ENCODE results near the gene SH3GL3.
A peak's percentile ranks its signal among the peaks of the same experiment; 100 is the strongest.

Gene SH3GL3

DNA sequence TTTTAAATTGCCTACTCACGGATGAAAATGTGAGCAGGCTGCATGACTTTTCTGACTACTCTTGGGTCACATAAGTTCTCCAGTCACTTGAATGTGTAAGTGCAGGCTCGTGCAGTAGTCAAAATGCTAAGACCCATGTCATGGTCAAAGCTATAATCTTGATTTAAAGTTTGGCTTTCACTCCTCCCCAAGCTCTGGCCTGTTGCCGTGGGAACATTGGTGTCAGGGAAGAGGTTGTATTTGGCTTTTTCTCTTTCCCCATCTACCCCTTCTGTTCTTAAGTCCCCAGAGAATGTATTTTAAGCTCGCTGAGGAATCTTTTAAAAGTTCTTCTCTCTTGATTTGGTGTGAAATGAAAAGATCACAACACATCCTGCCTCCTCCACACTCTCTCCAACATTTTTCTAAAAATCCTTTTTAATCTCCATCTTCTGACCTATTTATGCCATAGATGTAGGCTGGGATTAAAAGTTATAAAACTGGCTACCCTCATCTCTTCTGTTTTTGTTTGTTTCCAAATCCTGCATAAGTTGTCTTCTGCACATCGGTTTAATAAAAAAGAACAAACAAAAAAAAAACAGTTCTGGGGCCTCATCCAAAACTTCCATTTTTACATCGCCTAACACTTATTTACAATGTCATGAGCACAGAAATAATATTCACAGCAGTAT is 145.4 kb downstream of the SH3GL3 start:
- intact Hi-C loops (cut with DNase I), result no loop called here
- no peak for DNase-seq

DNA sequence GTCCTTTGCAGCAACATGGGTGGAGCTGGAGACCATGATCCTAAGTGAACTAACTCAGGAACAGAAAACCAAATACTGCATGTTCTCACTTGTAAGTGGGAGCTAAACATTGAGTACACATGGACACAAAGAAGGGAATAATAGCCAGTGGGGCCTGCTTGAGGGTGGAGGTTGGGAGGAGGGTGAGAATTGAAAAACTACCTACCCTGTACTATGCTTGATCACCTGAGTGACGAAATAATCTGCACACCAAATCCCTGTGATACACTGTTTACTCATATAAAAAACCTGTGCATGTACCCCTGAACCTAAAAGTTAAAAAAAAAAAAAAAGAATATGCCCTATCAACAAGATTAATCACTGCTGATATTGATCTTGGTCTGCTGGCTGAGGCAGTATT is 148.1 kb downstream of the SH3GL3 start:
- no peak for DNase-seq
- intact Hi-C loops (cut with DNase I), result no loop called here

DNA sequence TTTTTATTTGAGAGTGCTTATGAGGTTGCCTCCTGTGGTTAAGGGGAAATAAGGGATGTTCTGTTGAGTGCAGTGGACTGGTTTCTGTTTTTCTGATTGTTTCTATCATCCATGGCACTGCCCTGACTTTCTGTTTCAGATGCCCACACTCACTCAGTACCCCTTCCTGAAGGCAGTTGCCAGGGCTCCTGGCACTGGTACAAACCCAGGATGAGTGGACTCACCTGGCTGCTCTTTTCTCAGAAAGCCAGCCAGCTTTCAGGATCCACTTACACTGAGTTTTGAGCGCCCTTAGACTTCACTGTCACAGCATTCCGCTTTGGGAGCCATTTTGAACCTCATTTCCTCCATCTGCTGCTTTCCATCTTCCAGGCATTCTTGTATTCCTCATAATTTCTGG is 150.9 kb downstream of the SH3GL3 start:
- intact Hi-C loops (cut with DNase I), result no loop called here
- no peak for DNase-seq

DNA sequence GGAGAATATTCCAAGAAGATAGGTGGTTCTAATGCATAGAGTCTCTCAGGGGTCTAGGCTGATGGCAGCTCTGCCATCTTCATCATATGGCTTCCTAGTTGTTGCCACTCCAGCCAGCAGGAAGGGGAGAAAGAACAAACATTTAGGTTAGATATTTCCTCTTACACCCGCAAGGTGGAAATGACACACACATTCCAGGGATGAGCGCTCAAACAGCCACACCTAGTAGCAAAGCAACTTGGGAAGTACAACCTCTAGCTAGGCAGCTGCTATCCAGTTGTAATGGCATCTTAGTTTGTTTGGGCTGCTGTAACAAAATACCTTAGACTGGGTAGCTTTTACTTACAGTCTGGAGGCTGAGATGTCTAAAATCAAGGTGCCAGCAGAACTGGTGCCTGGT is 154.9 kb downstream of the SH3GL3 start:
- no peak for DNase-seq
- intact Hi-C loops (cut with DNase I), result no loop called here

DNA sequence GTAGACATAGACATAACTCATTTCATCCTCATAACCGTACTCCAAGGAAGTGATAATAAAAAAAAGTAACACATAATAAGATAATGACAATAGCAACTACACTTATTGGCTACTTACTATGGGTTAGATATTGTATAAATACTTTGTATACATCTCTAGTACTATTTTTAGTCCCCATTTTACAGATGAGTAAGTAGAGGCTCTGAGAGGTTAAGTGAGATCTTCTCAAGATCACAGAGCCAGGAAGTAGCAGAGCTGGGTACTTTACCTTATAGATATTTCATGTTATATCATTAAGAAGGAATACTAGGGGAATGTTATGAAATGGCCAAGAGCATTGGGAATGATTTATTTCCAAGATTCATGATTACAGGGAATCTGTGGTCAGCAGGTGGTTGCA is 157.4 kb downstream of the SH3GL3 start:
- intact Hi-C loops (cut with DNase I), result no loop called here
- DNase-seq, result no peak

DNA sequence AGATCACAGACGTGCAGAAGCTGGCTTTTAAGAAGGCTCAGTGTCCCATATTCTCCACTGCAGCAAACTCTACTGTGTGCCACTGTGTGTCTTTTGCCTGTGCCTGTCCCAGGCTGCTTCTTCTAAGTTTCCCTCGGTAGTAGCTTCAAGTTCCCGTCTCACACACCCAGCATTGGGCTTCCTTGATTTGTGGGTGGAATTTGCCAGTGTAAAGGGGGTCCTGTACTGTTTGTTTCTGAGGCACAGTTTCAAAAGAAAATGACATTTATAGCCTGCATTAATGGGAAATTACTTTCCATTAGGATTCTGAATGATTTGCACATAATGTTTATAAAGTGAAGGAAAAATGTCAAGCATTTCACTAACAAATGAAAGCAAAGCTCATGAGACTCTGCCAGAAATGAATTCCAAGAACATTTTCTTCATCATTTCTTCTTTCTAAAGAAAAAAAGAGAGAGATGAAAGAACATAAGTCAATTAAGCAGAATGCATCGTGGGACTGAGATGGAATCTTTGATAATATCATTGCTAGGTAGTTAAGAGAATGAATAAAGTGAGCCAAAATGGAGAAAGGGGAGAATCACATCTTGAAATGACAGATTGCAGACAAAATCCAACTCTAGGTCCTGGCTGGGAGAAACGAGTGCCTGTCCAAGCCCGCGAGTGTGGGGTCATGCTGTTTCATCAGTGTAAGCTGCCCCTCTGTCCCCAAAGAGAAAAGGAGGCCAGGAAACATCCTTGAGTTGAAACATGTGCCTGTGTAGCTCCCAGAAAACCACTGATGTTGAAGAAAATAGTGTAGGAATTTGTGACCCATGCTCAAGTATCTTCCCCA is 158.2 kb downstream of the SH3GL3 start:
- intact Hi-C loops (cut with DNase I), result no loop called here

DNA sequence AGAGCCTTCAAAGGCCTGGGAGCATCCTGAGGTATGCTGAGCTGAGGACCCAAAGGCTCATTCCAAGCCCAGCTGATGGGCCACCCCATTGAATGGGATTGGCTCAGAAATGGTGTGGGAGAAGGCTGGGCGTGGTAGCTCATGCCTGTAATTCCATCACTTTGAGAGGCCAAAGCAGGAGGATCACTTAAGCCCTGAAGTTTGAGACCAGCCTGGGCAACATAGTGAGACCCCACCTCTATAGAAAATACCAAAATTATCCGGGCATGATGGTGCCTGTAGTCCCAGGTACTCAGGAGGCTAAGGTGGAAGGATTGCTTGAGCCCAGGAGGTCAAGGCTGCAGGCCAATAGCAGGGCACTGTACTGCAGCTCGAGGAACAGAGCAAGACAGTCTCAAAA is 163.0 kb downstream of the SH3GL3 start:
- intact Hi-C loops (cut with DNase I), result no loop called here
- no peak for DNase-seq

More for the DNA sequence above, 158.2 kb downstream of the SH3GL3 start:
- no peak for DNase-seq

DNA sequence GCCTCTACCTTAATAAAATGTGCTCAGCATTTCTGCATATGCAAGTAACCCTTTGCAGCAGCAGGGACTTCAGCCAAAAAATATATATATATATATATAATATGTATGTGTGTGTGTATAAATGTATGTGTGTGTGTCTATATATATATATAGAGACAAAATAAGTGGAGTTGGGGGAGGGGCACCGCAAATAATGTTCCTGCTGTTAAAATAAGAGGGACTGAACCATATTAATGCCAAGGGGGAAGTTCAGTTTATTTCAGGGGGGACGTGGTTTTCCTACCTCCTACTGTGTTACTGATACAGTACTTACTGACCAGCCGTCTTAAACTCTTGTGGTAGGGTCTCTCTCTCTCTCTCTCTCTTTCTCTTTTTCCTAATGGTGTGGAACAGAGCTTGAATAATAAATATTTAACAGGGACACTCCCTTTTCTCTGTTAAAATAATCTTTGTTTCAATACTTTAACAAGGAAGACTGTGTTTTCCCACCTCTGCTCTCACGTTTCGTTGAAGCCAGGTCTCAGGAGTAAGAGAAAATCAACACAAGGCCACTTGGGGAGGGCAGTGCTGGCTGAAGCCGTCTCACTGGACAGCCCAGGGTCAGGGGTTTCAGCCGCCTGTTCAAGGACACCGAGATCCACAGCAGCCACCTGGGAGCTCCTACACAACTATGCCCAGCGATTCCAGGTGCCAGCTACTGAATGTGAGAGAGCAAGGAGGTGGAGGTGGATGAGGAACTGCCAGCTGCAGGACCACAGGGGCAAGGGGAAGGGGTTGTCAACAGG is 164.0 kb downstream of the SH3GL3 start:
- intact Hi-C loops (cut with DNase I), result no loop called here
- DNase-seq, result no peak

DNA sequence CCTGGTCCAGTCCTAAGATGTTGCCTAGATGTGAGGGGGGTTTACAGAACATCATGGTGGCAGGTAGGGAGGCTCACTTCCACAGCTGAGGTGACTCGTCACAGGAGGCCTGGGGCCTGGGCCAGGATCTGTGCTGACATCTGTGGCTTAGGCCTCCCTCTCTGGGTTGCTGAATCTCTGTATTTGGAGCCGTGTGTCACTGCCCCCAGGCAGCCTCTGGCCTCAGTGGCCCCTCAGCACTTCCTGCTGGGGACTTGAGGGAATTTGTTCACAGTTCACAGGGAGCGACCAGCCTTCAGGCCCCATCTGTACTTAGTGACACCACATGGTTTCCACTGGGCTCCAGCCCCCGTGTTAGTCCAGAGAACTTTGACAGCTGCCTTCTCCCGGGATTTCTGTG is 165.1 kb downstream of the SH3GL3 start:
- intact Hi-C loops (cut with DNase I), result no loop called here
- DNase-seq, result no peak

DNA sequence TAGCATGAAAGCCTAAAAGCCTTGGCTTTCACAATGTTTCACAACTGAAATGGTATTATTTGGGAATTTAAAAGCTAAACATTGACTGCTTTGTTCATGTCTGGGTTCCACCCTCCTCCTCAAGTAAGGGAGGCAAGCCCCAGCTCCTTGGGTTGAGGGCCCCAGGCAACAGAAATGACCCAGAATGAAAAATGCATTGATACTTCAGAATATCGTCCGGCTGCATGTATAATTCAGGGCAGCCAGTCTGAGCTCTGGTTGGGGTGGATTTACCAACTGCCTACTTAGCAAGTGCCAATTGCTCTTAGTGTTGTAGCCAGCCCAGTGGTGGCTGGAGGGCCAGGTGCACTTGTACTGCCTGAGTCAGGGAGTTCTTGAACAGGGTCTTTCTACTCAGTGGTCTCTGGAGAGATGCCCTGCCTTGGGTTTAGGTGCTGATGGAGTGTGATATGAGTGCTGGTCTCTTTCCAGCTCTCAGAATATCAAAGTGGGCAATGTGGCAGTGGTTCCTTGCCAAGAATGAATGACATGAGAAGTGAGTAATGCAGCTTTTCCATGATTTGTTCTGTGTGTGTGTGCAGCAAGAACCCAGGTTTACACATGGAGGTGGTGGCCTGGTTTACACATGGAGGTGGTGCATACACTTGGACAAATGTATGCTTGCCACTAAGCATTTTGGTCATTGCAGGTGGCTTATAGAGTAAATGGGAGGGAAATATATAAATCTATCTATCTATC is 165.9 kb downstream of the SH3GL3 start:
- DNase-seq, result peak in 4 of 42 donors; percentile 12 to 29 (median 16)

DNA sequence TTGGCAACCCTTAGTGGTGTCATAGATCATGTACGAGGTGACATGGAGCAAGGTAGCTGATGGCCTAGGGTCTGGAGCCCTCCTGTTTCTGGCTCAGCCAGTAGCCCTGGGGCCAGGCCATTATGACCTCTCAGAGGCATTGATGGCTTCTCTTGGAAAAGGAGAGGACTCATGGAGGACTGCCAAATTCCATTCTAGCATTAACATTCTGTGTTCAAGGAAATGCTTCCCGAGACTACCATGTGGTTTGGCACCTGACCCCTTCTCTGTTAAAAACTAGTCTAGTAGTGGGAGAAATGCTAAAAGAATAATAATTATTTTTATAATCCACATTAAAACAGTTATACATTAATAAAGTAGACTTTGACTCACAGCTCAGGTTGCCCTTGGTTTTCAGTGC is 166.6 kb downstream of the SH3GL3 start:
- intact Hi-C loops (cut with DNase I), result no loop called here
- DNase-seq, result peak in 6 of 42 donors; percentile 8 to 47 (median 18)

More for the DNA sequence above, 165.9 kb downstream of the SH3GL3 start:
- intact Hi-C loops (cut with DNase I), result no loop called here

DNA sequence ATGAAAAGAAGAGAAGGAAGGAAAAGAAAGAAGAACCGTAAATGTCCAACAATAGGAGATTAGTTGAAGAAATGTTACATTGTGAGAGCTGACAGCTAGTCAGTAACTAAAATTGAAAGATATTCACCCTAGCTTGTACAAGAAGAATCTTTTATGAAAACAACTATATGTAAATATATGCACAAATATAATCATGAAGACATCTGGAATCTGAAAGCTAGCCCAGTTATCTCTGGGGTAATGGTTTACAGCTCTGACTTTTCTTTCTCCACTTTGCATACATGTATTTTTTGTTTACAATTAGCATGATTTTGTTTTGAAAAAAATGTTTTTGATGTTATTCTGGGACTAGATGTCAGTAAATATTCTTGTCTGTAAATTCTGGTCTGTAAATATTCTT is 169.7 kb downstream of the SH3GL3 start:
- DNase-seq, result no peak
- intact Hi-C loops (cut with DNase I), result no loop called here

DNA sequence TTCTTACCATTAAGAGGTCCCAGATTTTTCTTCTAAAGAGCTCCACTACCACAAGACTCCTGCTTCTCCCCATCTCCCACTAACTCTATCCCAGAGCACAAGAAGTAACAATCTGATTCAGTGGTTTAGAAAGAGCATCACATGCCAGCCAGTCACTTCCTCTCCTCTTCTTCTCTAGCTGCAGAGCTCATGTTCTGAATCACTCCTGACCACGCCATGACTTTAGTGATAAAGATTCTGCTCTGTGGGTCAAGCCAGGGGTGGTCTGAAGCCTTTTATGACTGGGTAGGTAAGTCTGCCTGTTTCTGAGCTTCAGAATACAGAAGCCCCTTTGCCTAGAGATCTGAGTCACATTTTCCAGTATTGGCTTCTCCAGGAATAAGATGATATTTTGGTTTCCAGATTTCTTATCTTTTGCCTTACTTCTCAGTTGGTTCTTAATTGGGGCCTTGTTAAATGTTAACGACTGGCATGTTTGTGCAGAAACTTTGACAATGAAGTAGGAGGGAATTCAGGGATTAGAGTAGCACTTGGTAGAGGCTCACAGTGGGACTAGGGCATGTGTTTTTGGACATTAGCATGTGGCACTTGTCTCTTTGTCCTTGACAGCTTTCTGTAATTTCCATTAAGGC is 179.1 kb downstream of the SH3GL3 start:
- DNase-seq, result no peak
- intact Hi-C loops (cut with DNase I), result no loop called here

DNA sequence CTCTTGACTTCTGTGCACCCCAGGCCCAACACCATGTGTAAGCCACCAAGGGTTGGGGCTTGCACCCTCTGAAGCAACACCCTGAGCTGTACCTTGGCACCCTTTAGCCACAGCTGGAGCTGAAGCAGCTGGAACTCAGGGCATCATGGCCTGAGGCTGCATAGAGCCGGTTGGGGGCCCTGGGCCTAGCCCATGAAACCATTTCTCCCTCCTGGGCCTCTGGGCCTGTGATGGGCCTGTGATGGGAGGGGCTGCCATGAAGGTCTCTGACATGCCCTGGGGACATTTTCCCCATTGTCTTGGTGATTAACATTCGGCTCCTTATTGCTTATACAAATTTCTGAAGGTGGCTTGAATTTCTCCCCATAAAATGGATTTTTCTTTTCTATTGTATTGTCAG is 184.4 kb downstream of the SH3GL3 start:
- intact Hi-C loops (cut with DNase I), result no loop called here
- DNase-seq, result no peak

DNA sequence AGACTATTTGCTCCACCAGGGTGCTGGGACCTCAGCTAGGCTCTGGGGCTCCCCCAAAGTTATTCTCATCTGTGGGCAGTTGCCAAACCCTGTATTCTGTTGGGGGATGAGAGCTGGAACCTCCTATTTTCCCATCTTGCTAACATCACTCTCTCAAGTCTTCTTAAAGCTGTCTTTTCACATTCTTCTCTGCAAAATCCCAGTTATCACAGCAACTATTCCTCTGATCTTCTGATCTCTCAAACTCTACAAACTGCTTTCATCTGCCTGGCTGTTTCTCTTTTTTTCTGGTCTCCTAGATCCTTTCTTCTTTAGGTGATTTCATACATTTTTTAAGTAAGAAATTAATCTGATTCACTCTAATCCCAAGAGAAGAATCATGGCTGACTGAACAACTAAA is 196.1 kb downstream of the SH3GL3 start:
- no peak for DNase-seq
- intact Hi-C loops (cut with DNase I), result no loop called here

DNA sequence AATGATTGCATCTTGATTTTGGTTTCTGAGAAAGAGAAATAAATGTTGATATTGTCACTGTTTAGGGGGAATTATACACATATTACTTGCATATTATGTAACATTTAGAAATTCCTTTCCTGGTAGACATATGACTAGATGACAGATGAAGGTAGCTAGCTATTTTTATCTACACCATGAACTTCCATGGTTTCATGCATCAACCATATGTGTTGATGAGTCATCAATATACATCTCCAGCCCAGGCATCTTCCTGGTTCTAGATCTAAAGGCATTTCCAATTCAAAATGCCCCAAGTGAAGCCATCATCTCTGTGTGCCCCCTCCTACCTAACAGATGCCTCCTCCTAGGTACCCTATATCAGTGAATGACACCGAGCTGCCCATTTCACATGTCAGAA is 197.3 kb downstream of the SH3GL3 start:
- no peak for DNase-seq
- intact Hi-C loops (cut with DNase I), result no loop called here

DNA sequence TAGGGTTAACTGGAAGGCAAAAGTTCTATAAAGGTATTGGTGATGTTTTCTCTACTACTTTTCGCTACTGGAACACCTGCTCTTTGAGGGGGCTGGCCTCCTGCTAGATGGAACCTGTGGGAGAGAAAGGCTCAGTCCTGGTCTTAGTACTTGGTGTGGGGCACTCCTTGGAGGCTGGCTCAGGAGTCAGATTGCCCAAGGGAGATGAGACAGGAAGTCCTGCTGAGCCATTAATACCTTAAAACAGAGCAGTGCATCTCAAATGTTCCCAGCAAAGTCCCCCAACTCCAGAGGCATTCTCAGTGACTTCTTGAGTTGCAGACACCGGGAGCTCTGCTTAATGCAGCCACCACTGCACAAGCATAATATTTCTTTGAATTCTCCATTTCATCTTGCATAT is 203.7 kb downstream of the SH3GL3 start:
- intact Hi-C loops (cut with DNase I), result no loop called here
- DNase-seq, result no peak

DNA sequence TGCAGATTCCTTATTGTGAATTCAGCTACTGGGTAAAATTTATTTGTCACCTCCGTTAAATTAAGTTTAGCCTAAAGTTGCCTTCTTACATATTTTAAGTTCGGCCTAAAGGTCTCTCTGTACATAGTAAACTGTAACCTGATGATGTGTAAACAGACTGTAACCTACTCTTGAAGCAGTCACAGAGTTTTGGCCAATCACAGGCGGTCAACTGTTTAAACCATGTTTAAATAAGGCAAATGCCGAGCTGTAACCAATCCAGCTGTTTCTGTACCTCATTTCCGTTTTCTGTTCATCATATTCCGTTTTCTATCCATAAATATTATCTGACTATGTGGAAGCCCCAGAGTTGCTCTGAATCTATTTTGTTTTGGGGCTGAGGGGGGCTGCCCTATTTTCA is 204.4 kb downstream of the SH3GL3 start:
- DNase-seq, result no peak
- intact Hi-C loops (cut with DNase I), result no loop called here

DNA sequence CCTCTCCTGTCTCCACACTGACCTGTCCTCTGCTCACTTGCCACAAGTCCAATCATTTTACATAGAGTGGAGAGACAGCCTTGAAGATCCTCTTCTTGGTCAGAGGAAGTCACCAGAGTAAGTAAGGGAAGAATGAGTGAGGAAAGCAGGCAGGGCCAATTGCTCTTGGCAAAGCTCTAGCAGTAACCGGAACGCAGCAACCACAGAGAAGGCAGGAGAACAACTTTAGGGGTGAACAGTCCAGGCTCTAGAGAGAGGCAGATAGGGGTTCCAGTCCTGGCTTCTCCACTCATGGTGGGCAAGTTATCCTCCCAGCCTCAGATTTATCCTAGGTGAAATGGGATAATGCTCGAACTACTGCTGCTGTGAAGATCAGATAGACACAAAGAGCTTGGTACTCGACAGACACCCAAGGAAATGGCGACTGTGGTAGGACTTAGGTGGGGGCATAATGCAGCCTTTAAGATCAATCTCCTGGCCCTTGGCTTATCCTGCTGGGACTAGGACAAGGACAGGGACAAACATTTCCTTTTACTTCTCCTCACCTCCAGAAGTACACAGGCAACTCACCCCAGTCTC is 205.6 kb downstream of the SH3GL3 start:
- intact Hi-C loops (cut with DNase I), result no loop called here
- no peak for DNase-seq
